H9 (cell line): ENCODE measurements around the gene GPR146. TPM values are rescaled to one million over a fixed set of nuclear protein-coding genes. Genes with fewer than 3 reads are reported as not detected.

ENCODE experiments used
- DNase-seq: peaks from one replicate; pipeline ENCODE4 v3.0.0-alpha.2; 2017
- H2AFZ ChIP-seq: one replicate; pipeline ENCODE4 v1.6.1; 2013; ENCODE audit warnings: mild to moderate bottlenecking, low read length, control low read depth, moderate library complexity
- H2AK5ac ChIP-seq: 2 replicates; pipeline ENCODE4 v1.6.1; 2013; ENCODE audit warnings: low read length, control low read depth, mixed read lengths; ENCODE audit not compliant: insufficient read length
- H2BK120ac ChIP-seq: one replicate; pipeline ENCODE4 v1.6.1; 2013; ENCODE audit warnings: low read depth, mild to moderate bottlenecking, low read length, control low read depth, inconsistent platforms; ENCODE audit not compliant: poor library complexity, severe bottlenecking
- H2BK12ac ChIP-seq: 2 replicates; pipeline ENCODE4 v1.6.1; 2013; ENCODE audit warnings: low read length, control low read depth, mixed read lengths, low read depth; ENCODE audit not compliant: insufficient read length
- H2BK15ac ChIP-seq: 2 replicates; pipeline ENCODE4 v1.6.1; 2013; ENCODE audit warnings: low read depth, low read length, control low read depth
- H2BK20ac ChIP-seq: one replicate; pipeline ENCODE4 v1.6.1; 2013; ENCODE audit warnings: low read depth, mild to moderate bottlenecking, low read length, control low read depth, inconsistent platforms; ENCODE audit not compliant: poor library complexity, severe bottlenecking
- H2BK5ac ChIP-seq: 2 replicates; pipeline ENCODE4 v1.6.1; 2013; ENCODE audit warnings: low read length, control low read depth, mixed read lengths; ENCODE audit not compliant: insufficient read length
- H3K14ac ChIP-seq: 2 replicates; pipeline ENCODE4 v1.6.1; 2013; ENCODE audit warnings: low read length, control low read depth; ENCODE audit not compliant: insufficient read depth
- H3K18ac ChIP-seq: 2 replicates; pipeline ENCODE4 v1.6.1; 2013; ENCODE audit warnings: low read depth, mild to moderate bottlenecking, mixed read lengths, low read length, control low read depth; ENCODE audit not compliant: insufficient read length
- H3K23ac ChIP-seq: 2 replicates; pipeline ENCODE4 v1.6.1; 2013; ENCODE audit warnings: low read length, control low read depth, mixed read lengths, low read depth; ENCODE audit not compliant: insufficient read length
- H3K23me2 ChIP-seq: 2 replicates; pipeline ENCODE4 v1.6.1; 2013; ENCODE audit warnings: low read depth, mild to moderate bottlenecking, mixed read lengths, low read length, control low read depth; ENCODE audit not compliant: insufficient read length, poor library complexity, severe bottlenecking
- H3K27ac ChIP-seq: 2 replicates; pipeline ENCODE4 v1.5.1; 2013; ENCODE audit warnings: low read length, control low read depth, mixed read lengths, low read depth; ENCODE audit not compliant: insufficient read length
- H3K27me3 ChIP-seq: 2 replicates; pipeline ENCODE4 v1.6.1; 2013; ENCODE audit warnings: low read length, control low read depth, inconsistent platforms; ENCODE audit not compliant: insufficient read depth
- H3K4ac ChIP-seq: 2 replicates; pipeline ENCODE4 v1.6.1; 2013; ENCODE audit warnings: low read depth, mild to moderate bottlenecking, control low read depth, inconsistent platforms, low read length, moderate library complexity
- H3K4me1 ChIP-seq: 2 replicates; pipeline ENCODE4 v1.6.1; 2013; ENCODE audit warnings: low read length, control low read depth, inconsistent platforms; ENCODE audit not compliant: insufficient read depth
- H3K4me2 ChIP-seq: 2 replicates; pipeline ENCODE4 v1.6.1; 2013; ENCODE audit warnings: low read length, control low read depth, mixed read lengths; ENCODE audit not compliant: insufficient read length, insufficient read depth
- H3K56ac ChIP-seq: 2 replicates; pipeline ENCODE4 v1.6.1; 2013; ENCODE audit warnings: low read depth, mild to moderate bottlenecking, mixed read lengths, low read length, control low read depth; ENCODE audit not compliant: insufficient read length
- H3K79me1 ChIP-seq: 2 replicates; pipeline ENCODE4 v1.6.1; 2013; ENCODE audit warnings: low read depth, mild to moderate bottlenecking, moderate library complexity, low read length, control low read depth, inconsistent platforms; ENCODE audit not compliant: insufficient read depth, poor library complexity, severe bottlenecking
- H3K79me2 ChIP-seq: 2 replicates; pipeline ENCODE4 v1.6.1; 2013; ENCODE audit warnings: low read length, control low read depth, inconsistent platforms; ENCODE audit not compliant: insufficient read depth
- H3K9ac ChIP-seq: 2 replicates; pipeline ENCODE4 v1.6.1; 2013; ENCODE audit warnings: low read length, control low read depth, mixed read lengths; ENCODE audit not compliant: insufficient read length; ENCODE audit errors: extremely low read depth
- H3K9me3 ChIP-seq: one replicate; pipeline ENCODE4 v1.6.1; 2013; ENCODE audit warnings: low read depth, low read length, inconsistent platforms; ENCODE audit not compliant: control insufficient read depth
- H3T11ph ChIP-seq: one replicate; pipeline ENCODE4 v1.6.1; 2013; ENCODE audit warnings: mild to moderate bottlenecking, low read length, control low read depth, inconsistent platforms
- H4K20me1 ChIP-seq: one replicate; pipeline ENCODE4 v1.6.1; 2013; ENCODE audit not compliant: control insufficient read depth, insufficient read length, insufficient read depth
- H4K5ac ChIP-seq: 2 replicates; pipeline ENCODE4 v1.6.1; 2013; ENCODE audit warnings: low read depth, mild to moderate bottlenecking, mixed read lengths, low read length, control low read depth; ENCODE audit not compliant: insufficient read length
- H4K8ac ChIP-seq: replicated peaks from 2 replicates; pipeline ENCODE4 v1.6.1; 2013; ENCODE audit warnings: low read length, control low read depth, mixed read lengths, low read depth; ENCODE audit not compliant: insufficient read length
- H4K91ac ChIP-seq: 2 replicates; pipeline ENCODE4 v1.6.1; 2013; ENCODE audit warnings: low read depth, mild to moderate bottlenecking, moderate library complexity, mixed read lengths, low read length, control low read depth; ENCODE audit not compliant: insufficient read length
- H3K27ac Mint-ChIP-seq, 3 experiments: 2 replicates in 2 of 3; 3 replicates in 1 of 3; pipeline ENCODE4 v1.8.0; 2020 to 2021; ENCODE audit warnings: mixed read lengths in 3 of 3, mild to moderate bottlenecking in 1 of 3, moderate library complexity in 1 of 3
- H3K27me3 Mint-ChIP-seq: 2 replicates; pipeline ENCODE4 v1.8.0; 2021; ENCODE audit warnings: low read depth, mild to moderate bottlenecking, moderate library complexity, mixed read lengths
- H3K36me3 Mint-ChIP-seq, 3 experiments: 2 replicates in 2 of 3; 3 replicates in 1 of 3; pipeline ENCODE4 v1.8.0; 2020 to 2021; ENCODE audit warnings: low read depth in 3 of 3, mixed read lengths in 3 of 3; ENCODE audit not compliant: insufficient read depth in 1 of 3
- H3K4me1 Mint-ChIP-seq, 2 experiments: 2 replicates each; pipeline ENCODE4 v1.8.0; 2020; ENCODE audit warnings: mixed read lengths in 2 of 2
- H3K4me3 Mint-ChIP-seq, 2 experiments: 2 replicates in 1 of 2; 3 replicates in 1 of 2; pipeline ENCODE4 v1.8.0; 2020 to 2021; ENCODE audit warnings: mild to moderate bottlenecking in 2 of 2, mixed read lengths in 2 of 2, moderate library complexity in 1 of 2
- H3K9me3 Mint-ChIP-seq, 2 experiments: 2 replicates in 1 of 2; 3 replicates in 1 of 2; pipeline ENCODE4 v1.8.0; 2020; ENCODE audit warnings: mild to moderate bottlenecking in 2 of 2, mixed read lengths in 2 of 2, moderate library complexity in 1 of 2
- WGBS: extraction: QIAGEN DNeasy Blood & Tissue Kit; methylation state at CpG from one replicate; pipeline ENCODE4 v1.1.7; 2013; ENCODE audit warnings: missing lambda C conversion rate, low lambda C conversion rate, mixed read lengths; ENCODE audit not compliant: insufficient read length; ENCODE audit errors: extremely low coverage; 5-methylcytosine and 5-hydroxymethylcytosine counted together
- total RNA-seq: library from RNA; stranded (reverse); gene quantifications from 2 replicates; pipeline ENCODE4 v1.2.1, GENCODE V29; 2021
- TF ChIP-seq, protein P1 (sequence below): fragments of 200-600 bp; sonication (generic); conservative IDR thresholded peaks from 3 replicates; pipeline ENCODE4 v1.8.0; 2021; ENCODE audit warnings: antibody characterized with exemption, mild to moderate bottlenecking

The GPR146 gene
- total RNA-seq, 1 experiment from 2014 or later, result 1.4 TPM

DNA sequence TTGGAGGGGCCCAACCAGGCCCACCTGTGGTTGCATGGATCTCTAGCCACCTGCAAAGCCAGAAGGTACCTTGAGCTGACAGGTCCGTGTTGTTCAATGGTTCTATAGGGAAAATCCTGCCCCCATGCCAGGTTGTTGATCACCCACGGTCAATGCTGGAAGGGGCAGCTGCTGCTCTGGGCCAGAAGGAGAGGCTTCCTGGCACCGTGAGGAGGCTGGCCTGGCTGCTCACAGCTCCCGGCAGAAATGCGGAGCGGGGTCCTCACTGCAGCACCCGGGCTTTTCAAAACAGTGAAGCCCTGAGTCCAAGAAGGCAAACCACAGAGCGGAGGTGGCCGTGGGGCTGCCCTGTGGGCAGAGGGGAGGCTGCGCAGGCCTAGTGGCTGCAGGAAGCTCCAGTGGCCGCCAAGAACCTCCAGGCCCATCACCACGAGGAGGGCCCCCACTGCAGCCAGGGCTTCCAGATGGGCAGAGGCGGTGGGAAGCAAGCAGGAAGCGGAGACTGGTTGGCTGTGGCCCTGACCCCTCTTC lies 25.0 kb upstream of the GPR146 start:
- Histone ChIP-seq H3T11ph (no peak overlapping the region), H3K27ac (no peak overlapping the region), H4K91ac (no peak overlapping the region), H3K4me2 (no peak overlapping the region), H3K9me3 (no peaks in the 10 kb centered on the region), H3K4me1 (no peaks in the 10 kb centered on the region), H3K9ac (no peak overlapping the region), H2BK5ac (no peak overlapping the region), H3K23ac (no peak overlapping the region), H2BK20ac (no peak overlapping the region), H3K79me2 (no peaks in the 10 kb centered on the region), H3K18ac (no peak overlapping the region), H2BK15ac (no peak overlapping the region), H4K8ac (no peak overlapping the region), H3K14ac (no peak overlapping the region), H2BK12ac (no peak overlapping the region), H3K23me2 (no peaks in the 10 kb centered on the region), H2AFZ (no peak overlapping the region), H2AK5ac (no peak overlapping the region), H3K56ac (no peak overlapping the region), H2BK120ac (no peak overlapping the region), H3K79me1 (no peaks in the 10 kb centered on the region), H3K27me3 (no peaks in the 10 kb centered on the region), H4K20me1 (no peaks in the 10 kb centered on the region), H4K5ac (no peak overlapping the region), H3K4ac (no peak overlapping the region)
- no peak overlapping the region for H3K4me3 Mint-ChIP-seq
- no peaks in the 10 kb centered on the region for H3K9me3 Mint-ChIP-seq
- no peak for DNase-seq
- H3K4me1 Mint-ChIP-seq, result peaks cover 0 to 2% of the 10 kb centered on the region in 2 experiments; a peak in 1 of 4 replicates
- WGBS, result no CpG with 5 or more reads among the region's 14 CpGs
- no peak overlapping the region for H3K27ac Mint-ChIP-seq
- no peaks in the 10 kb centered on the region for H3K27me3 Mint-ChIP-seq
- TF ChIP-seq, protein P1, sequence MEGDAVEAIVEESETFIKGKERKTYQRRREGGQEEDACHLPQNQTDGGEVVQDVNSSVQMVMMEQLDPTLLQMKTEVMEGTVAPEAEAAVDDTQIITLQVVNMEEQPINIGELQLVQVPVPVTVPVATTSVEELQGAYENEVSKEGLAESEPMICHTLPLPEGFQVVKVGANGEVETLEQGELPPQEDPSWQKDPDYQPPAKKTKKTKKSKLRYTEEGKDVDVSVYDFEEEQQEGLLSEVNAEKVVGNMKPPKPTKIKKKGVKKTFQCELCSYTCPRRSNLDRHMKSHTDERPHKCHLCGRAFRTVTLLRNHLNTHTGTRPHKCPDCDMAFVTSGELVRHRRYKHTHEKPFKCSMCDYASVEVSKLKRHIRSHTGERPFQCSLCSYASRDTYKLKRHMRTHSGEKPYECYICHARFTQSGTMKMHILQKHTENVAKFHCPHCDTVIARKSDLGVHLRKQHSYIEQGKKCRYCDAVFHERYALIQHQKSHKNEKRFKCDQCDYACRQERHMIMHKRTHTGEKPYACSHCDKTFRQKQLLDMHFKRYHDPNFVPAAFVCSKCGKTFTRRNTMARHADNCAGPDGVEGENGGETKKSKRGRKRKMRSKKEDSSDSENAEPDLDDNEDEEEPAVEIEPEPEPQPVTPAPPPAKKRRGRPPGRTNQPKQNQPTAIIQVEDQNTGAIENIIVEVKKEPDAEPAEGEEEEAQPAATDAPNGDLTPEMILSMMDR, result no peak
- H3K36me3 Mint-ChIP-seq, result peaks cover 2 to 23% (median 10%) of the 10 kb centered on the region in 3 experiments; a peak in 6 of 7 replicates
